Hematopoietic multipotent progenitor cell treated with erythropoietin and hydrocortisone succinate and interleukin-3 and kit ligand, for 17 days (in vitro differentiated cells): ENCODE data around the gene VAV2.

Experiments used
- DNase-seq: peaks from one replicate; pipeline ENCODE4 v3.0.0-alpha.2; 2015; ENCODE audit warnings: low spot score

VAV2 gene

GRCh38 chr9:133797406-133798105, 194.6 kb downstream of the VAV2 start:
- no peak for DNase-seq

GRCh38 chr9:133796562-133796961, 195.6 kb downstream of the VAV2 start:
- no peak for DNase-seq

DNA sequence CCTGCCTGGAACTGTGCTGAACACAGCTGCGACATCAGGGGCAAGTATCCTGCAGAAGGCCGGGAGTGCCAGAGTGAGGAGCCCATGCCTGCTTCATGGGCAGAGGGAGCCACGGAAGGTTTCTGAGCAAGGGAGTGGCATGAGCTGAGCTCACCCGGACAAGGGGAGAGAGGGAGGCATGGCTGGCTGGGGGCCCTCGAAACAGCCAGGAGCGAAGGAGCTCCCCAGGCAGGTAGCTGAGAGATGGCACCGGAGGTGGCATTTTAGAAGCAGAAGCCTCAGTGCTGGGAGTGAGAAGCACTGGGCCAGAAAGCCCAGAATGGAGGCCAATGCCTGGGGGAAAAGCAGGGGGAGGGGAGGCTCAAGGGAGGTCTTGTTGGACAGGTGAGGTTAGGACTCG, 197.1 kb downstream of the VAV2 start:
- no peak for DNase-seq

DNA sequence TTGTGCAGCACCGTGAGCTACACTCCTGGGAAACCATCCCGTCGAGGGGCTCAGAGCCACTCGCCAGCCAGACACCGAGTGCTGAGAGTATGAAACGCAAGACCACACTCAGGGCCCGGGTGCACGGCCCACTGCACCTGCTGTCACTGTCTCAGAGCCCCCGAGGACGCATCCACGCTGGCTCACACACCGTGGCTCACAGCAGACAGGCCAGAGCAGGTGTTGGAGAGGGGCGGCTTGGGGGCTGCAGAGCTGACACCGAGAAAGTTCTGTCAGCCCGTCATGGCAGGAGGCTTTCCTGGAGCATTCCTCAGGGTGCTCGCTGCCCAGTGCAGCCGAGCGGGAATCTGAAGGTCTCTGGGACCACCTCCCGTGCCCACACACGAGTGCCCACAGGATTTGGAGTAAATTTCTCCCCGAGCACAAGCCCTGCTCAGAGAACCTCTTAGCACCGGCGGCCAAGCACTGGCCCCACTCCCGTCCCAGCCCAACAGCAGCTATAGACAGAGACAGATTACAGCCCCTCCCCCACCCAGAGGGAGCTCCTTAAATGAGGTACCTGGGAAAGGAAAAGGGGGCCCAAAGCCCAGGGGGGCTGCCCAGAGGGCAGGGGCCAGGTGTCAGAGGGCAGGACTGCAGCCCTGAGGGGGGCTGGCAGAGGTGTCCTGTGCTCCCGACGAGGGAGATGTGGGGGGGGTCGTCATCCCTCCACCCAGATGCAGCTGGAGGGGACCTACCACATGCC, 197.9 kb downstream of the VAV2 start:
- DNase-seq, result no peak

GRCh38 chr9:133793471-133793870, 198.7 kb downstream of the VAV2 start:
- DNase-seq, result no peak

GRCh38 chr9:133792721-133793470, 199.2 kb downstream of the VAV2 start:
- DNase-seq, result peak; percentile 36

- DNase-seq, result no peak
Observed at GRCh38 chr9:133791735-133792649, 200.1 kb downstream of the VAV2 start.

DNA sequence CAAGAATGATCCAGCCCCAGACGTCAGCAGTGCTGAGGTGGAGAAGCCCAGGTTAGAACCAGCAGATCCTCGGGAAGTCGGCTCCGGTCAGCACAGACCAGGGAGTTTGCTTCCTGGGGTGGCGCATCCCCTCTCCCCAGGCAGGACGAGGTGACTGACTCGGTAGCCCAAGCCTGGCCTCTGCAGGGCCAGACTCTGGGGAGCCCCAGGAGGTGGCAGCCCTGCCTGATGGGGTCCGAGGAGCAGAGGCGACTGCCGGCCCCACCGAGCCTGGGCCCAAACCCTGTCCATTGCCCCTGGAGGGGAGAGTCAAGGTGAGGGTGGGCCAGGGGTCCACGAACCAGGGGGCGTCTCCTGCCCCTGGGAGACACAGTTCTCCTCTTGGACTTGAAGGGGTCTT, 201.1 kb downstream of the VAV2 start:
- DNase-seq, result no peak

GRCh38 chr9:133789778-133790177, 202.3 kb downstream of the VAV2 start:
- no peak for DNase-seq

DNA sequence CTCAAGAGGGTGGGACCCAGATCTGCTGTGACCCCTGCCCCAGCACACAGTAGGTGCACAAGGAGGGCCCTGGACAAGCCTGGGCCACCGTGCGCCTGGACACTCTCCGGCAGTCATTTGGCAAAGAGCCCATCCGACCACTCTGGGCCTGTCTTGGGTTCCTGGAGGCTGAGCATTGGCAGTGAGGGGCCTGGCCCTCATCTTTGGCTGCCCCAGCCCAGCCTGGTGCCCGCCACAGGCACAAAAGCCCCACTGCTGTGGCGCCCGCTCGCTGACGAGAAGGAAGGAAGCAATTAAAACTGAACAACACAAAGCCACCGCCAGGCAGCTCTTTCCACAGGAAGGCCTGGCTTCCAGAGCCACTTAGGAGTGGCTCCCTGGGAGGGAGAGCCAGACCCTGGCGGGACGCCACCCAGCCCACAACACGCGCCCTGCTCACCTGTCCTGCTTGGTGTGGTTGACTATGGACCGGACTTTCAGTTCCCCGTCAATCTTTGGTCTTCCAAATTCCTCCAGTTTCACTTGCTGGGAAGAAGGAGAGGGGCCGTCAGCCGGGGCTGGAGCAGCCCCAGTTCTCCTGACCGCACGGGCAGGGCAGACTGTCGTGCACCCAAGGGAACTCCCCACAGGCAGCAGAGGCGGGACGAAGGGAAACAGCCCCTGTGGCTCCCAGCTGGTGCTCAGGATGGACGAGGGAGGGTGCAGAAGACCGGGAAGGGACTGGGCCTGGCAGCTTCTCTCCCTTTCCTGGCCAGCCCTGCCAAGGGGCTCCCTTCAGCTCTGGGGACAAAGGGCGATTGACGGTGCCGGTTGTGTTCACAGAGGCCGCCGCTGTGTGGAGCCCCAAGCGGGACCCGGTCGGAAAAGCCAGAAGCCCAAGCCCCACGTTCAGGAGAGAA, 203.1 kb downstream of the VAV2 start:
- DNase-seq, result no peak

GRCh38 chr9:133788045-133788818, 203.9 kb downstream of the VAV2 start:
- DNase-seq, result no peak

GRCh38 chr9:133787754-133788025, 204.4 kb downstream of the VAV2 start:
- no peak for DNase-seq

DNA sequence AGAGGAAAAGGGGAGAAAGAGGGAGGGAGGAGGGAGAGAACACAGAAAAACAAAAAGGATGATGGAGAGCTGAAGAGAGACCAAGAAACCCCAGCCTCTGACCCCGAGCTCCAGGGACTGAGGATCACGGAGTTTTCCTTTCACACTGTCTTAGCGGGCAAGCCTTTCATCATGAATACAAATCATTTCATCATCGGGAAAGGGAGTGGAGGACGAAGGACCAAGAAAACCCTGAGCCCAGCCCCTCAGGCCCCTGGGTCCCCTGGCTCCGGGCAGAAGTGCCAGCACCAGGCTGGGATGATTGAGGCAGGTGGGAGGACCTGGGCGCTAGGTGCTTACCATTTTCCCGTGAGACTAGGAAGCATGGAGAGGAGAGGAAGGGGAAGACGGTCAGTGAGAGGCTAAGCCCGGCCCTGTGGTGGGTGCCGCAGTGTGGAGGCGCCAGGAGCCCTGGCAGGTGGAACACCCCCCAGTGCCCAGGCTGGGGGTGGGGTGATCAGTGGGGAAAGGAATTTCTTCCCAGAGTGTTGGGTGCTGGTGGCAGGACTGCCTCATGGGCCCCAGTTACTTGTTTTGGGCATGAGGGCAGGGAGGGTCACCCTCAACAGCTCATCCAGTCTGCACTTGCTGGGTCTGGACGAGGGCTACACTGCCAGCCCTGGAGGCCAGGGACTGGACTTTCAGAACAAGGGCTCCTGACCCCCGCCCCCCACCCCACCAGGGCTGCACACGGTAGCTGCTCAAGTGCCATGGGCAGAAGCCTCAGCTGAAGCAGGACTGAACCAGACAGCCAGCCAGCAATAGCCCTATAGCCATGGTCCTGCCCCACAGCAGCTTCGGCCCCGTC, 205.0 kb downstream of the VAV2 start:
- DNase-seq, result no peak

DNA sequence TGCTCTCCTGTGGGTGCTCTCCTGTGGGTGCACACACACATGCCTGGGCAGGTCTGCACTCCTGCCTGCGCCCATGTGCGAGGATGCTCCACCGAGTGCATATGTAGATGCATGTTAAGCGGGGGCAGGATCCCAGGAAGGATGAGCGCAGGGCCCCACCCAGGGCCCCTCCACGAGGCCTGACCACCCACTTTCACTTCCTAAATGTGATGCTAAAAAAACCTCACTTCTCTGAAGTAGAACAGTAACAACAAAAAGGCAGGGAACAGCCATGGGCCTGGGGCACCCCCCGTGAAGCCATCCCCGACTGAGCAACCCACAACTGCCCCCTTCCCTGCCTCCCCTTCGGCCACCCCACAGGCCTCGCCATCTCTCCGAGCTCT, 205.8 kb downstream of the VAV2 start:
- DNase-seq, result no peak

- DNase-seq, result no peak
Observed at GRCh38 chr9:133785753-133786370, 206.3 kb downstream of the VAV2 start.

- DNase-seq, result no peak
Observed at GRCh38 chr9:133784731-133785561, 207.2 kb downstream of the VAV2 start.

GRCh38 chr9:133783331-133783731, 208.8 kb downstream of the VAV2 start:
- no peak for DNase-seq
